Mesothelial cell of epicardium (in vitro differentiated cells): Measurements from ENCODE around the gene CD247. TPM values are rescaled to one million over a fixed set of nuclear protein-coding genes. Genes with fewer than 3 reads are reported as not detected.

Experiments
- DNase-seq, 2 experiments: peaks; one replicate each; pipeline ENCODE4 v3.0.0; 2021; ENCODE audit warnings: low spot score in 2 of 2; ENCODE audit not compliant: unreplicated experiment in 2 of 2
- H3K27ac Mint-ChIP-seq: 2 replicates; pipeline ENCODE4 v1.8.0; 2021; ENCODE audit warnings: mixed read lengths
- H3K27me3 Mint-ChIP-seq: 2 replicates; pipeline ENCODE4 v1.8.0; 2021; ENCODE audit warnings: low read depth, mixed read lengths
- H3K36me3 Mint-ChIP-seq: 2 replicates; pipeline ENCODE4 v1.8.0; 2021; ENCODE audit warnings: mixed read lengths
- H3K4me1 Mint-ChIP-seq: 2 replicates; pipeline ENCODE4 v1.8.0; 2021; ENCODE audit warnings: mixed read lengths
- H3K4me3 Mint-ChIP-seq: 2 replicates; pipeline ENCODE4 v1.8.0; 2021; ENCODE audit warnings: mild to moderate bottlenecking, moderate library complexity, mixed read lengths
- H3K9me3 Mint-ChIP-seq: 2 replicates; pipeline ENCODE4 v1.8.0; 2021; ENCODE audit warnings: mixed read lengths
- CTCF ChIP-seq: fragments of 200-600 bp; sonication (generic); IDR thresholded peaks from one replicate; pipeline ENCODE4 v1.5.0; 2021; ENCODE audit warnings: antibody characterized with exemption; ENCODE audit not compliant: unreplicated experiment
- total RNA-seq: library from RNA; stranded (reverse); gene quantifications from 3 replicates; pipeline ENCODE4 v1.2.1, GENCODE V29; 2021

CD247 gene
- total RNA-seq, 1 donor from 2014 or later = 0.13 TPM

GRCh38 chr1:167450843-167451242, 67.5 kb downstream of the CD247 start:
- peaks cover 26% of the 10 kb centered on the region for H3K27me3 Mint-ChIP-seq
- no peak overlapping the region for H3K4me3 Mint-ChIP-seq
- no peaks in the 10 kb centered on the region for H3K9me3 Mint-ChIP-seq
- TF ChIP-seq CTCF = no peak
- H3K36me3 Mint-ChIP-seq = no peaks in the 10 kb centered on the region
- no peaks in the 10 kb centered on the region for H3K4me1 Mint-ChIP-seq
- no peak overlapping the region for H3K27ac Mint-ChIP-seq
- no peak for DNase-seq

- Mint-ChIP-seq H3K4me1 (no peaks in the 10 kb centered on the region), H3K27me3 (peaks cover 23% of the 10 kb centered on the region), H3K9me3 (no peaks in the 10 kb centered on the region), H3K4me3 (no peak overlapping the region), H3K36me3 (no peaks in the 10 kb centered on the region), H3K27ac (no peak overlapping the region)
- no peak for TF ChIP-seq CTCF
- DNase-seq = no peak
Observed at GRCh38 chr1:167447521-167448136, 70.7 kb downstream of the CD247 start.

GRCh38 chr1:167446966-167447365, 71.4 kb downstream of the CD247 start:
- H3K4me3 Mint-ChIP-seq = no peak overlapping the region
- DNase-seq = no peak
- no peak for TF ChIP-seq CTCF
- H3K27me3 Mint-ChIP-seq = peaks cover 20% of the 10 kb centered on the region
- H3K9me3 Mint-ChIP-seq = no peaks in the 10 kb centered on the region
- no peak overlapping the region for H3K27ac Mint-ChIP-seq
- no peaks in the 10 kb centered on the region for H3K4me1 Mint-ChIP-seq
- H3K36me3 Mint-ChIP-seq = no peaks in the 10 kb centered on the region

GRCh38 chr1:167443757-167444156, 74.6 kb downstream of the CD247 start:
- Mint-ChIP-seq H3K27ac (no peak overlapping the region), H3K9me3 (no peaks in the 10 kb centered on the region), H3K36me3 (no peaks in the 10 kb centered on the region), H3K4me1 (no peaks in the 10 kb centered on the region), H3K27me3 (peaks cover 36% of the 10 kb centered on the region), H3K4me3 (no peak overlapping the region)
- no peak for DNase-seq
- no peak for TF ChIP-seq CTCF

- Mint-ChIP-seq H3K9me3 (no peaks in the 10 kb centered on the region), H3K4me3 (no peak overlapping the region), H3K36me3 (no peaks in the 10 kb centered on the region), H3K27ac (no peak overlapping the region), H3K4me1 (no peaks in the 10 kb centered on the region), H3K27me3 (peaks cover 43% of the 10 kb centered on the region)
- TF ChIP-seq CTCF = no peak
- no peak for DNase-seq
Observed at GRCh38 chr1:167442854-167443565, 75.3 kb downstream of the CD247 start.
